K562 (cell line): ENCODE results near the gene ZNF738. TPM values are rescaled to one million over a fixed set of nuclear protein-coding genes. Genes with fewer than 3 reads are reported as not detected.

ENCODE experiments used
- CBX3 ChIP-seq, 2 experiments: IDR thresholded peaks; 1 replicate in 1 of 2; 2 replicates in 1 of 2; pipeline ENCODE4 v1.6.1; 2012; ENCODE audit warnings: inconsistent platforms in 2 of 2, low read length in 2 of 2, borderline replicate concordance in 1 of 2, control low read depth in 1 of 2
- CHAMP1 ChIP-seq: fragments of 450-650 bp; IDR thresholded peaks from 2 replicates; pipeline ENCODE4 v1.6.1; 2016; ENCODE audit warnings: mild to moderate bottlenecking
- CHD2 ChIP-seq: IDR thresholded peaks from 2 replicates; pipeline ENCODE4 v1.6.1; 2011; ENCODE audit warnings: low read depth, low read length
- CHD4 ChIP-seq: fragments of 200-600 bp; sonication (generic); IDR thresholded peaks from 3 replicates; pipeline ENCODE4 v1.6.1; 2012; ENCODE audit warnings: low read depth, mild to moderate bottlenecking, mixed read lengths, low read length, inconsistent platforms; ENCODE audit not compliant: insufficient read depth, insufficient replicate concordance, poor library complexity, severe bottlenecking
- EHMT2 ChIP-seq: fragments of 450-650 bp; IDR thresholded peaks from 2 replicates; pipeline ENCODE4 v1.6.1; 2018; ENCODE audit warnings: antibody characterized with exemption
- FOXM1 ChIP-seq, 2 experiments: fragments of 450-650 bp in 1 of 2; sonication (generic) in 1 of 2; formaldehyde crosslinking in 1 of 2; IDR thresholded peaks; 2 replicates each; pipeline versions ENCODE4 v1.6.1 to v1.9.0; 2017 to 2022; ENCODE audit warnings: low read depth in 2 of 2, mild to moderate bottlenecking in 2 of 2, missing genetic modification reagents in 1 of 2, moderate library complexity in 1 of 2
- HDAC1 ChIP-seq, 2 experiments: fragments of 450-650 bp; IDR thresholded peaks; 2 replicates each; pipeline ENCODE4 v1.6.1; 2016 to 2017; ENCODE audit warnings: inconsistent platforms in 1 of 2, mild to moderate bottlenecking in 1 of 2, moderate library complexity in 1 of 2
- MEIS2 ChIP-seq: fragments of 450-650 bp; IDR thresholded peaks from 2 replicates; pipeline ENCODE4 v1.6.1; 2014; ENCODE audit warnings: mild to moderate bottlenecking; ENCODE audit not compliant: partially characterized antibody
- MNT ChIP-seq, 2 experiments: fragments of 450-650 bp; conservative IDR thresholded peaks; 2 replicates each; pipeline ENCODE4 v1.6.1; 2017; ENCODE audit warnings: mild to moderate bottlenecking in 2 of 2, moderate library complexity in 2 of 2
- NEUROD1 ChIP-seq: fragments of 150-350 bp; IDR thresholded peaks from 2 replicates; pipeline ENCODE4 v1.6.1; 2014; ENCODE audit warnings: borderline replicate concordance, low read length, low read depth; ENCODE audit not compliant: partially characterized antibody
- POLR2G ChIP-seq: fragments of 200-400 bp; formaldehyde crosslinking; IDR thresholded peaks from 2 replicates; pipeline ENCODE4 v1.6.1; 2017; ENCODE audit warnings: low read depth, mild to moderate bottlenecking, antibody characterized with exemption, low read length, moderate library complexity
- PRDM10 ChIP-seq: fragments of 450-650 bp; IDR thresholded peaks from 2 replicates; pipeline ENCODE4 v1.6.1; 2018; ENCODE audit not compliant: partially characterized antibody
- SMARCE1 ChIP-seq: fragments of 450-650 bp; IDR thresholded peaks from 2 replicates; pipeline ENCODE4 v1.7.1; 2016; ENCODE audit warnings: mild to moderate bottlenecking
- SUPT5H ChIP-seq: fragments of 450-650 bp; IDR thresholded peaks from 2 replicates; pipeline ENCODE4 v1.6.1; 2016
- YBX1 ChIP-seq: fragments of 450-650 bp; IDR thresholded peaks from 2 replicates; pipeline ENCODE4 v1.7.1; 2016; ENCODE audit warnings: mild to moderate bottlenecking
- YY1 ChIP-seq, 3 experiments: IDR thresholded peaks; 2 replicates each; pipeline ENCODE4 v1.6.1; 2011; ENCODE audit warnings: low read length in 2 of 3, mild to moderate bottlenecking in 2 of 3, moderate library complexity in 2 of 3, borderline replicate concordance in 1 of 3, control low read depth in 1 of 3, low read depth in 1 of 3; ENCODE audit not compliant: insufficient read depth in 3 of 3, insufficient replicate concordance in 2 of 3, control insufficient read depth in 1 of 3, insufficient read length in 1 of 3; ENCODE audit errors: extremely low read depth in 1 of 3
- polyA plus RNA-seq, 8 experiments: library from polyadenylated mRNA; depleted of rRNA in 4 of 8; stranded (reverse) in 5 of 8; unstranded in 3 of 8; fragments of >200 nt; fragmentation: Nextera tagmentation in 2 of 8; fragmentation: Illumina TruSeq in 1 of 8; extraction: Ambion mirVana in 2 of 8; extraction: Trizol in 1 of 8; gene quantifications; 2 replicates each; pipeline versions ENCODE4 v1.2.1 to v1.2.3, GENCODE V29; 2011 to 2014; ENCODE audit warnings: inconsistent platforms in 1 of 8, missing spikeins in 1 of 8
- total RNA-seq, 7 experiments: library from RNA; depleted of rRNA in 6 of 7; stranded (reverse); fragments of >200 nt in 6 of 7; fragmentation: Illumina TruSeq in 2 of 7; extraction: Trizol in 2 of 7; gene quantifications; 2 replicates each; pipeline versions ENCODE4 v1.2.1 to v1.2.3, GENCODE V29; 2011 to 2021; ENCODE audit warnings: low replicate concordance in 1 of 7

The ZNF738 gene
- total and polyA plus RNA-seq, 9 of the 15 experiments (the other 6 are each of a cell fraction or from before 2014, with no cell fraction given): 5.6 to 15.0 (median 8.6) TPM

- 0 out of 2 replicates have a peak, but pooled peaks have one; percentile 31 for TF ChIP-seq CHAMP1
- peak in 1 of 3 experiments; percentile 36 for TF ChIP-seq YY1 (IDR thresholded peaks at IDR 0.05; ENCODE audit: borderline replicate concordance in 1 of 3, control insufficient read depth in 1 of 3, extremely low read depth in 1 of 3, insufficient read depth in 3 of 3, insufficient read length in 1 of 3, insufficient replicate concordance in 2 of 3, low read depth in 1 of 3, low read length in 2 of 3)
- peak; percentile 12; the same call in 1 of the 2 replicates for TF ChIP-seq FOXM1 (IDR thresholded peaks at IDR 0.05; ENCODE audit: low read depth)
- no peak for TF ChIP-seq FOXM1 (CRISPR knock-in tag; IDR thresholded peaks at IDR 0.05; ENCODE audit: low read depth)
- peak; percentile 69 for TF ChIP-seq POLR2G
- TF ChIP-seq CHD2: peak; percentile 71
- TF ChIP-seq CHD4: no peak
- peak; percentile 82 for TF ChIP-seq NEUROD1
- TF ChIP-seq MNT (conservative IDR thresholded peaks at IDR 0.05): peak in 1 of 2 experiments; percentile 58; a peak in 2 of 4 replicates
- TF ChIP-seq CBX3 (IDR thresholded peaks at IDR 0.05; ENCODE audit: borderline replicate concordance in 1 of 2, low read length in 2 of 2): 0 out of 3 replicates have a peak, but pooled peaks of 1 of the 2 experiments have one; percentile 24
- TF ChIP-seq YBX1: no peak
- peak; percentile 86 for TF ChIP-seq SUPT5H
- TF ChIP-seq PRDM10: peak; percentile 42
- TF ChIP-seq MEIS2: peak; percentile 74
- TF ChIP-seq EHMT2: peak; percentile 66; the same call in 1 of the 2 replicates
- TF ChIP-seq HDAC1 (IDR thresholded peaks at IDR 0.05): peak in 1 of 2 experiments; percentile 74; a peak in 2 of 4 replicates
- TF ChIP-seq SMARCE1: 0 out of 2 replicates have a peak, but pooled peaks have one; percentile 24
These were observed 38.2 kb downstream of the ZNF738 start, which contains the start of gene ZNF493 (continued) for GRCh38 chr19:21396893-21397572.
